RWPE2 (cell line): ENCODE results near the gene MYO1E.

Experiments used
- ATAC-seq: fragments of 200-7000 bp; cut with Tn5 transposase; 3 replicates; pipeline ENCODE4 v1.9.1; 2021; ENCODE audit warnings: low read depth
- DNase-seq: peaks from one replicate; pipeline ENCODE4 v3.0.0-alpha.2; 2020; ENCODE audit warnings: low spot score
- H3K27ac ChIP-seq: fragments of 450-650 bp; 2 replicates; pipeline ENCODE4 v1.5.1; 2017; ENCODE audit warnings: mild to moderate bottlenecking; ENCODE audit not compliant: poor library complexity, severe bottlenecking
- H3K27me3 ChIP-seq: fragments of 250-450 bp; sonication (Bioruptor Pico); 2 replicates; pipeline ENCODE4 v1.5.1; 2021; ENCODE audit warnings: mild to moderate bottlenecking, moderate library complexity; ENCODE audit not compliant: insufficient read depth, poor library complexity, severe bottlenecking
- H3K36me3 ChIP-seq: fragments of 250-450 bp; sonication (Bioruptor Pico); 2 replicates; pipeline ENCODE4 v1.5.1; 2020; ENCODE audit warnings: low read depth, mild to moderate bottlenecking, moderate library complexity
- H3K4me1 ChIP-seq: fragments of 250-450 bp; sonication (Bioruptor Pico); 2 replicates; pipeline ENCODE4 v1.5.1; 2021; ENCODE audit warnings: mild to moderate bottlenecking, moderate library complexity; ENCODE audit not compliant: insufficient read depth, poor library complexity, severe bottlenecking
- H3K4me3 ChIP-seq: fragments of 250-450 bp; sonication (Bioruptor Pico); 2 replicates; pipeline ENCODE4 v1.5.1; 2021; ENCODE audit warnings: mild to moderate bottlenecking, moderate library complexity; ENCODE audit not compliant: severe bottlenecking
- H3K9me3 ChIP-seq: fragments of 250-450 bp; sonication (Bioruptor Pico); 2 replicates; pipeline ENCODE4 v1.5.1; 2021; ENCODE audit warnings: mild to moderate bottlenecking, moderate library complexity; ENCODE audit not compliant: severe bottlenecking
- TF ChIP-seq, protein P1 (sequence below): fragments of 450-650 bp; IDR thresholded peaks from one replicate; pipeline ENCODE4 v1.5.1; 2017; ENCODE audit warnings: mild to moderate bottlenecking, moderate library complexity; ENCODE audit not compliant: poor library complexity, severe bottlenecking

Gene MYO1E

DNA sequence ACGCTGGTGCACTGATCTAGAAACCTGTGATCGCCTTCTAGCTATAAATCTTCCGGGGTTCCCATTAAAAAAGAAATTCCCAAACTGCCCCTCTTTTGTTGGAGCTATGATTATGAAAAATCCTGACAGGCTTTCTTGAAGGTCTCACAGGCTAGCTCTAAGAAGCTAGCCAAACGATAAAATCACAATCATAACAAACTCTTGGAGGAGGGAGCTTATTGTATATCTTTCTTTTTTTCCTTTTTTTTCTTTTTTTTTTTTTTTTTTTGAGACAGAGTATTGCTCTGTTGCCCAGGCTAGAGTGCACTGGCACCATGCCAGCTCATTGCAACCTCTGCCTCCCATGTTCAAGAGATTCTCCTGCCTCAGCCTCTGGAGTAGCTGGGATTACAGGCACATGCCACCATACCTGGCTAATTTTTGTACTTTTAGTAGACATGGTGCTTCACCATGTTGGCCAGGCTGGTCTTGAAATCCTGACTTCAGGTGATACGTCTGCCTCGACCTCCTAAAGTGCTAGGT lies 72.0 kb downstream of the MYO1E start:
- Histone ChIP-seq H3K27me3 (no peaks in the 10 kb centered on the region), H3K4me1 (peaks cover 80% of the 10 kb centered on the region), H3K9me3 (no peaks in the 10 kb centered on the region), H3K27ac (peak overlapping the region; percentile 98), H3K4me3 (no peak overlapping the region), H3K36me3 (no peaks in the 10 kb centered on the region; the same call in 1 of the 2 replicates)
- peak; percentile 38 for DNase-seq
- ATAC-seq: no peak
- TF ChIP-seq, protein P1, sequence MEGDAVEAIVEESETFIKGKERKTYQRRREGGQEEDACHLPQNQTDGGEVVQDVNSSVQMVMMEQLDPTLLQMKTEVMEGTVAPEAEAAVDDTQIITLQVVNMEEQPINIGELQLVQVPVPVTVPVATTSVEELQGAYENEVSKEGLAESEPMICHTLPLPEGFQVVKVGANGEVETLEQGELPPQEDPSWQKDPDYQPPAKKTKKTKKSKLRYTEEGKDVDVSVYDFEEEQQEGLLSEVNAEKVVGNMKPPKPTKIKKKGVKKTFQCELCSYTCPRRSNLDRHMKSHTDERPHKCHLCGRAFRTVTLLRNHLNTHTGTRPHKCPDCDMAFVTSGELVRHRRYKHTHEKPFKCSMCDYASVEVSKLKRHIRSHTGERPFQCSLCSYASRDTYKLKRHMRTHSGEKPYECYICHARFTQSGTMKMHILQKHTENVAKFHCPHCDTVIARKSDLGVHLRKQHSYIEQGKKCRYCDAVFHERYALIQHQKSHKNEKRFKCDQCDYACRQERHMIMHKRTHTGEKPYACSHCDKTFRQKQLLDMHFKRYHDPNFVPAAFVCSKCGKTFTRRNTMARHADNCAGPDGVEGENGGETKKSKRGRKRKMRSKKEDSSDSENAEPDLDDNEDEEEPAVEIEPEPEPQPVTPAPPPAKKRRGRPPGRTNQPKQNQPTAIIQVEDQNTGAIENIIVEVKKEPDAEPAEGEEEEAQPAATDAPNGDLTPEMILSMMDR: no peak

DNA sequence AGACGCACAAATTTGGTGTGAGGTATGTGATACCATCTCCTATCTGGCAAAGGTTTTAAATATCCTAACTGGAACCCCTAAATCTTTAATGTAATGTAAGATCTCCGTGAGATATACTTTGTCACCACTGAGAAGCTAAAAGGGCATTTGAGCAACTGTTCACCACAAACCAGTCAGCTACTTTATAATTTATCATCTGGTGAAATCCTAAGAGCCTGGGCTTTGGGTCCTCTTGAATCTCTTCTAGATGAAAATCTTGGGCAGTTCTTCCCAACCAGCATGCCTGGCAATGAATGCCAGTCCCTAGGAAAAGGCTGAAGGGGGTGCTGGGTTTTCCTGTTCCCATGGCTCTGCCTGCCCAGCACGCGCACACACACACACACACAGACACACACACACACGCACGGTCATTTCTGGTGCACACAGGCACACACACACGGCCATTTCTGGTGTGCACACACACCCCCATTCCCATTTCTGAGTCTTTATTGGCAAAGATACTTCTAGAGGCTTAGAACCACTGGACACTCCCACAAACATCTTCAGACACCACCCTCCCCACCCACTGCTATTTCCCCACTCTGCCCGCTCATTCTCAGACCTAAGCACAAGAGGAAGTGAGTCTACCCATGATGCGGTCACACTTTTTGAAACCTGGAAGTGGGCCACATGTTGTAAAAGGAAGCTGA lies 72.6 kb downstream of the MYO1E start:
- Histone ChIP-seq H3K36me3 (no peaks in the 10 kb centered on the region; the same call in 1 of the 2 replicates), H3K27ac (peak overlapping the region; percentile 98)

DNA sequence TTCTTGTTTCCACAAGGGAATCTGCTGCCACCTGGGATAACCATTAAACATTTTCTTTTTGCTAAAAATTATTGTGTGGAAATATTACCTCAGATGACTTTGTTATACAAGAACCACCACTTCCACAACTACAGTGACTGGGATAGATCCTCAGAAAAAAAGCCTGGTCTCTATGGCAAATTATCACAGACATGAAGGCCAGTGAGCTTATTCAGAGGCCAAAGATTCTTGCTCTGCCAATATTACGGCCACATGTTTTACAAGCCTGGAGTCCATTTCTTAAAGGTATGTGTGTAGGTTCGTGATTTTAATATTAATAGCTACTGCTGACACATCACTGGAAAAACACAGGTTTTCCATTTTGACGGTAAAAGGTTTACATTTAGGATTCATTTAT lies 73.8 kb downstream of the MYO1E start:
- Histone ChIP-seq H3K4me1 (peaks cover 79% of the 10 kb centered on the region), H3K36me3 (no peaks in the 10 kb centered on the region; the same call in 1 of the 2 replicates), H3K9me3 (no peaks in the 10 kb centered on the region), H3K27ac (peak overlapping the region; percentile 98), H3K27me3 (no peaks in the 10 kb centered on the region), H3K4me3 (no peak overlapping the region)
- ATAC-seq: no peak
- no peak for DNase-seq
- TF ChIP-seq, protein P1: no peak

More for the DNA sequence above, 72.6 kb downstream of the MYO1E start:
- peak; percentile 94 for DNase-seq
- Histone ChIP-seq H3K9me3 (no peaks in the 10 kb centered on the region), H3K27me3 (no peaks in the 10 kb centered on the region), H3K4me3 (no peak overlapping the region), H3K4me1 (peaks cover 80% of the 10 kb centered on the region)
- TF ChIP-seq, protein P1: no peak
- ATAC-seq: peak; percentile 75

DNA sequence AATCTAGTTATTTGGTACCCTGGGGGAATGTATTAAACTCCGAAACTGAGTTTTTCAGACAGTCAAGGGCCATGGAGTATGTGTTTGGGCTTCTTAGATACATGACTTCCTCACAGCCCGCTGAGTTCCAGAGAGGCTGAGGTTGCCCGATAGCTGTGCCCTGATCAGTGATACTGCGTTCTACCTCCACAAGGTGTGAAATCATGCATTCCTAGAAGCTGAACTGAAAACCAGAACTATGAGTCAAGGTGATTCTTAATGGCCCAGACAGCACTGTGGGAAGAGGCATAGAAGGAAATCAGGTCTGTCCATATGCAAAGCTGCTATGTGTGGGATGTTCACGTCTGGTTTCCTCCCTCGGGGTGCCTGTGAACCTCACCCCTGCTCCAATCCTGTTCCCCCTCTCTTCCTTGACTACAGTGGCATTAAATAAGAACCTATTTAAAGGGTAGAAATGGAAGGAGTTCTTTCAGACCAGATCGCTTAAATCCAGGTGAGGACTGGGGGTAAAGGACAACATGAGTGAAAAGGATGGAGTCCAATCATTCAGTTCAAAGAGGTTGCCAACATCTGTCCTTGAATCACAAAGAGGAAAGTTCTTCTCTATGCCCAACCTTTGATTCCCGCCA lies 74.3 kb downstream of the MYO1E start:
- peaks cover 73% of the 10 kb centered on the region for H3K4me1 ChIP-seq
- no peak overlapping the region for H3K4me3 ChIP-seq
- no peaks in the 10 kb centered on the region; the same call in 1 of the 2 replicates for H3K36me3 ChIP-seq
- no peaks in the 10 kb centered on the region for H3K27me3 ChIP-seq
- no peaks in the 10 kb centered on the region for H3K9me3 ChIP-seq
- DNase-seq: peak; percentile 84
- H3K27ac ChIP-seq: peak overlapping the region; percentile 98
- TF ChIP-seq, protein P1: no peak
- peak; percentile 81 for ATAC-seq
